Osteocyte (in vitro differentiated cells): ENCODE data around the gene ANKRD9. TPM values are rescaled to one million over a fixed set of nuclear protein-coding genes. Genes with fewer than 3 reads are reported as not detected.

Source experiments
- DNase-seq: peaks from one replicate; pipeline ENCODE4 v3.0.0; 2021; ENCODE audit warnings: mixed read lengths; ENCODE audit not compliant: unreplicated experiment; ENCODE audit errors: extremely low spot score
- H3K27ac Mint-ChIP-seq: one replicate; pipeline ENCODE4 v1.8.0; 2021; ENCODE audit warnings: mild to moderate bottlenecking, mixed read lengths; ENCODE audit not compliant: unreplicated experiment
- H3K27me3 Mint-ChIP-seq: one replicate; pipeline ENCODE4 v1.8.0; 2021; ENCODE audit warnings: mixed read lengths; ENCODE audit not compliant: unreplicated experiment
- H3K36me3 Mint-ChIP-seq: one replicate; pipeline ENCODE4 v1.8.0; 2021; ENCODE audit warnings: mixed read lengths; ENCODE audit not compliant: unreplicated experiment
- H3K4me1 Mint-ChIP-seq: one replicate; pipeline ENCODE4 v1.8.0; 2021; ENCODE audit warnings: mixed read lengths; ENCODE audit not compliant: unreplicated experiment
- H3K4me3 Mint-ChIP-seq: one replicate; pipeline ENCODE4 v1.8.0; 2021; ENCODE audit warnings: mild to moderate bottlenecking, moderate library complexity, mixed read lengths; ENCODE audit not compliant: unreplicated experiment
- H3K9me3 Mint-ChIP-seq: one replicate; pipeline ENCODE4 v1.8.0; 2021; ENCODE audit warnings: mixed read lengths; ENCODE audit not compliant: unreplicated experiment
- microRNA-seq: library from miRNA; unstranded; fragments of <30 nt; microRNA quantifications from one replicate; pipeline ENCODE4 v1.1.0, GENCODE V29; 2020; ENCODE audit not compliant: unreplicated experiment
- total RNA-seq: library from RNA; stranded (reverse); gene quantifications from 2 replicates; pipeline ENCODE4 v1.2.1, GENCODE V29; 2021
- TF ChIP-seq, protein P1 (sequence below): fragments of 200-600 bp; sonication (generic); IDR thresholded peaks from 2 replicates; pipeline ENCODE4 v1.5.0; 2021; ENCODE audit warnings: antibody characterized with exemption, mild to moderate bottlenecking, moderate library complexity

Gene ANKRD9
- total RNA-seq, 1 donor from 2014 or later: 13.6 TPM

DNA sequence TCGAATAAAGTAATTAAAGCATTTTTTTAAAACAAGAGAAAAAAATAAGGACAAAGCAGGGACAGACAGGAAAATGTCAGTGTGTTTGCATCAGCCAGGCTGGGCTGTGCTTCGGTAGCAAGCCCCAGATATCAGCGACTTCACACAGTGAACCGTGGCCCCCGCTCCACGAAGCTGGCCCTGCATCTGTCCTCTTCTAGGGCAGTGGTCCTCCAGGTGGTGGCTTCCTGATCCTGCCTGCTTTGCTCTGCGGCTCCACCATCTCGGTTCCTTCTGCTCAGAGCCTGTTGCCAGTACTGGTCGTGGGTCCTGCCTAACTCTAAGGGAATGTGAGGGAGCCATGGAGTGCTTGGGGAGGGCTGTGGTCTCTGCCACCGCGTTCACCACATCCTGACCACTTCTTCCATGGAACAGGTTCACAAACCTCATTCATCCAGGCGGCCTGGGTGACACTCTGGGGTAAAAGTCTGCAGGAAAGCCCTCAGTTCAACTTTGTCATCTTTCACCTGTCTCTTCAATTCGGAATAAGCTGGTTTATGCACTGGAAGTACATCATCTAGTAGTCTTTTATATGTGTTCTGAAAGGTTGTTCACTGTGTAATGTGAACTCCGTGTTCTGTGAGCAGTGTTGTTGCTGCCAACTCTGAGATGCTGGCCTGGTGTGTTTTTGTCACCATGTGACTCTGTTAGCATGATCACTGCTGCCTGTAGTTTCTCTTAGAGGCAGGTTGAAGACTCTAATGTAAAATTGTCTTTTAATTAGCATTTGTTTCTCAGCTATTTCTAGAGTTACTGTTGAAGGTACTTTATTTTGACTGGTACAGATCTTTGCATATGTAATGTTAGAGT is 47.9 kb downstream of the ANKRD9 start:
- TF ChIP-seq, protein P1, sequence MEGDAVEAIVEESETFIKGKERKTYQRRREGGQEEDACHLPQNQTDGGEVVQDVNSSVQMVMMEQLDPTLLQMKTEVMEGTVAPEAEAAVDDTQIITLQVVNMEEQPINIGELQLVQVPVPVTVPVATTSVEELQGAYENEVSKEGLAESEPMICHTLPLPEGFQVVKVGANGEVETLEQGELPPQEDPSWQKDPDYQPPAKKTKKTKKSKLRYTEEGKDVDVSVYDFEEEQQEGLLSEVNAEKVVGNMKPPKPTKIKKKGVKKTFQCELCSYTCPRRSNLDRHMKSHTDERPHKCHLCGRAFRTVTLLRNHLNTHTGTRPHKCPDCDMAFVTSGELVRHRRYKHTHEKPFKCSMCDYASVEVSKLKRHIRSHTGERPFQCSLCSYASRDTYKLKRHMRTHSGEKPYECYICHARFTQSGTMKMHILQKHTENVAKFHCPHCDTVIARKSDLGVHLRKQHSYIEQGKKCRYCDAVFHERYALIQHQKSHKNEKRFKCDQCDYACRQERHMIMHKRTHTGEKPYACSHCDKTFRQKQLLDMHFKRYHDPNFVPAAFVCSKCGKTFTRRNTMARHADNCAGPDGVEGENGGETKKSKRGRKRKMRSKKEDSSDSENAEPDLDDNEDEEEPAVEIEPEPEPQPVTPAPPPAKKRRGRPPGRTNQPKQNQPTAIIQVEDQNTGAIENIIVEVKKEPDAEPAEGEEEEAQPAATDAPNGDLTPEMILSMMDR: no peak
- Mint-ChIP-seq H3K27ac (no peak overlapping the region), H3K36me3 (peaks cover 21% of the 10 kb centered on the region), H3K9me3 (no peaks in the 10 kb centered on the region), H3K4me3 (no peak overlapping the region), H3K27me3 (no peaks in the 10 kb centered on the region), H3K4me1 (no peaks in the 10 kb centered on the region)
- DNase-seq: no peak

DNA sequence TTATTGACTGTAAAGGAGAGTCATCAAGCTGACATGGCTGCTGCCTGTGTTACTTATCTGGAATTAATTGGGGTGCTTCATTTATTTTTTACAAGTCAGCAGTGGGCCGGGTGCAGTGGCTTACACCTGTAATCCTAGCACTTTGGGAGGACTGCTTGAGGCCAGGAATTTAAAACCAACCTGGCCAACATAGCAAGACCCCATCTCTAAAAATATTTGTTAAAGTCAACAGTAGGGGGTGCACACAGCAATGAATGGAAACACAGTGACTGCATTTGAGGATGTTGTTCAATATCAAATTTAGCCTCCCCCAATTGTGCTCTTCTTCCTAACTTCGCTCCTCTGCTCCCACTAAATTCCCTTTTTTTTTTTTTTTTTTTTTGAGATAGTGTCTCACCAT is 52.1 kb downstream of the ANKRD9 start:
- no peak for DNase-seq
- no peak overlapping the region for H3K4me3 Mint-ChIP-seq
- no peak overlapping the region for H3K27ac Mint-ChIP-seq
- H3K36me3 Mint-ChIP-seq: peaks cover 14% of the 10 kb centered on the region
- no peaks in the 10 kb centered on the region for H3K27me3 Mint-ChIP-seq
- TF ChIP-seq, protein P1: no peak
- no peaks in the 10 kb centered on the region for H3K9me3 Mint-ChIP-seq
- H3K4me1 Mint-ChIP-seq: no peaks in the 10 kb centered on the region

DNA sequence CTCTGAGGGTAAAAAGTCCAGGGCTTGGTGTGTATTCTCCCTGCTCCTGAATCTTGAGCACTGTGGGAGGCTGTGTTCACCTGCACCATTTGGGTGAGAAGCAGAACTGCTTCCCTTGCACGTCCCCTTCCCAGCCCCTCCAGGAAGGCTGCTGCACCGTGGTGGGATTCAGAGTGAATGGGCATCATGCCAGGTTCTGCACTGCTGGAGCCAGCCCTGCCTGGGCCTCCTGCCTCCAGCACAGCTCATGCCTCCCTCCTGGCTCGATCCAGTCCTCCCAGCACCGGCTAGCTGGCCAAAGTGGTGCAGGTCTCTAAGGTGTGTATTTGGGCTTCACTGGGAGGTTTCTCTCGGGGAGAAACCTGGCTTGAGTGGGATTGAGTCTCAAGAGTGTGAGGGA is 54.9 kb downstream of the ANKRD9 start:
- Mint-ChIP-seq H3K4me1 (no peaks in the 10 kb centered on the region), H3K4me3 (no peak overlapping the region), H3K9me3 (no peaks in the 10 kb centered on the region), H3K27ac (no peak overlapping the region), H3K27me3 (no peaks in the 10 kb centered on the region), H3K36me3 (peaks cover 28% of the 10 kb centered on the region)
- DNase-seq: no peak
- TF ChIP-seq, protein P1: no peak

DNA sequence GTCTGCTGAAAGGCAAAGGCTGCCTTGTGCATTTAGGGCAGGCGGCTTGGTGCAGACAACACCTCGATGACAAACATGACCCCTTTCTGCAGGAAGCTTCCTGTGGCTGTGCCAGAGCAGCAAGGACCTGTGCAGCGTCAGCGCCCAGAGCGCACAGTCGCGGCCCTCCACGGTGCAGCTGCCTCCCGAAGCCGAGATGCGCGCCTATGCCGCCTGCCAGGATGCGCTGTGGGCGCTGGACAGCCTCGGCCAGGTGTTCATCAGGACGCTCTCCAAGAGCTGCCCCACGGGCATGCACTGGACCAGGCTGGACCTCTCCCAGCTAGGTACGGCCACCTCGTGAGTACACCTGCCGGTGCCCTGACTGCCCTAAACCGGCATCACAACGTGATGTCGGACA is 57.3 kb downstream of the ANKRD9 start:
- TF ChIP-seq, protein P1: no peak
- no peaks in the 10 kb centered on the region for H3K9me3 Mint-ChIP-seq
- H3K27me3 Mint-ChIP-seq: no peaks in the 10 kb centered on the region
- no peak for DNase-seq
- peaks cover 34% of the 10 kb centered on the region for H3K36me3 Mint-ChIP-seq
- H3K27ac Mint-ChIP-seq: no peak overlapping the region
- H3K4me3 Mint-ChIP-seq: no peak overlapping the region
- H3K4me1 Mint-ChIP-seq: no peaks in the 10 kb centered on the region

Small RNA genes lying within 50 kb of the gene (microRNA-seq; reads per million reads assigned to microRNA genes)
- gene MIR4309: not detected

Other genes starting within 250 kb of the ANKRD9 start
- 5.8 and 9.5 TPM in 2 replicates for gene MOK, start 204.6 kb downstream of the ANKRD9 start, total RNA-seq
- gene ZNF839, start 190.0 kb downstream of the ANKRD9 start, total RNA-seq: 9.3 and 10.1 TPM in 2 replicates
- 26.9 and 30.7 TPM in 2 replicates for gene CINP, start 146.9 kb downstream of the ANKRD9 start, total RNA-seq
- gene TECPR2, start 146.8 kb downstream of the ANKRD9 start, total RNA-seq: 26.9 and 32.9 TPM in 2 replicates
- 23.6 and 27.4 TPM in 2 replicates for gene RCOR1, start 82.9 kb upstream of the ANKRD9 start, total RNA-seq